Neuronal stem cell (in vitro differentiated cells): Measurements from ENCODE around the gene CUL3.
"Not testable (repeated sequence)": the region's sequence is repeated elsewhere in the genome, so short reads cannot be mapped to it uniquely, and the experiment has no call there.

Source experiments
- DNase-seq: peaks from one replicate; pipeline ENCODE4 v3.0.0-alpha.2; 2013; ENCODE audit warnings: low spot score
- H2AFZ ChIP-seq: one replicate; pipeline ENCODE4 v1.6.1; 2013; ENCODE audit warnings: mild to moderate bottlenecking, low read length, inconsistent platforms
- H2AK5ac ChIP-seq: 2 replicates; pipeline ENCODE4 v1.6.1; 2013; ENCODE audit warnings: low read depth, mild to moderate bottlenecking, inconsistent platforms, low read length, moderate library complexity, mixed read lengths
- H2BK120ac ChIP-seq: 2 replicates; pipeline ENCODE4 v1.6.1; 2013; ENCODE audit warnings: low read depth, mild to moderate bottlenecking, inconsistent platforms, low read length, moderate library complexity, mixed read lengths
- H2BK12ac ChIP-seq: one replicate; pipeline ENCODE4 v1.6.1; 2013; ENCODE audit warnings: low read length, inconsistent platforms
- H2BK15ac ChIP-seq: 2 replicates; pipeline ENCODE4 v1.6.1; 2013; ENCODE audit warnings: mild to moderate bottlenecking, low read length, inconsistent platforms, mixed read lengths
- H2BK5ac ChIP-seq: one replicate; pipeline ENCODE4 v1.6.1; 2013; ENCODE audit warnings: inconsistent platforms, mild to moderate bottlenecking, low read length, moderate library complexity
- H3K14ac ChIP-seq: one replicate; pipeline ENCODE4 v1.6.1; 2013; ENCODE audit warnings: low read length, inconsistent platforms
- H3K18ac ChIP-seq: 2 replicates; pipeline ENCODE4 v1.6.1; 2013; ENCODE audit warnings: low read length, inconsistent platforms
- H3K23ac ChIP-seq: 2 replicates; pipeline ENCODE4 v1.6.1; 2013; ENCODE audit warnings: low read depth, mild to moderate bottlenecking, mixed read lengths, low read length, inconsistent platforms; ENCODE audit not compliant: poor library complexity
- H3K27ac ChIP-seq: replicated peaks from 3 replicates; pipeline ENCODE4 v1.5.1; 2013; ENCODE audit warnings: low read length, inconsistent platforms
- H3K27me3 ChIP-seq, 3 experiments: 2 replicates each; pipeline ENCODE4 v1.6.1; 2013; ENCODE audit warnings: low read length in 3 of 3, mild to moderate bottlenecking in 2 of 3, inconsistent platforms in 1 of 3, low read depth in 1 of 3, mixed read lengths in 1 of 3, moderate library complexity in 1 of 3; ENCODE audit not compliant: control insufficient read depth in 3 of 3, insufficient read depth in 3 of 3
- H3K36me3 ChIP-seq, 2 donors: replicated peaks in 1 of 2; 2 replicates each; pipeline ENCODE4 v1.6.1; 2013; ENCODE audit warnings: low read length in 2 of 2; ENCODE audit not compliant: control insufficient read depth in 2 of 2, insufficient read depth in 2 of 2
- H3K4ac ChIP-seq: 2 replicates; pipeline ENCODE4 v1.6.1; 2013; ENCODE audit warnings: inconsistent platforms, mild to moderate bottlenecking, low read length, moderate library complexity
- H3K4me1 ChIP-seq, 2 donors: 1 replicate in 1 of 2; 2 replicates in 1 of 2; pipeline ENCODE4 v1.6.1; 2013; ENCODE audit warnings: low read length in 2 of 2, low read depth in 1 of 2; ENCODE audit not compliant: control insufficient read depth in 2 of 2, insufficient read depth in 1 of 2
- H3K4me2 ChIP-seq: one replicate; pipeline ENCODE4 v1.6.1; 2013; ENCODE audit warnings: mild to moderate bottlenecking, low read length, inconsistent platforms; ENCODE audit not compliant: insufficient read depth, poor library complexity, severe bottlenecking
- H3K4me3 ChIP-seq, 2 donors: 2 replicates each; pipeline ENCODE4 v1.5.1; 2013; ENCODE audit warnings: low read length in 2 of 2, mild to moderate bottlenecking in 2 of 2, inconsistent platforms in 1 of 2, moderate library complexity in 1 of 2
- H3K79me1 ChIP-seq: one replicate; pipeline ENCODE4 v1.6.1; 2013; ENCODE audit warnings: low read depth, mild to moderate bottlenecking, inconsistent platforms, low read length, moderate library complexity
- H3K9ac ChIP-seq: one replicate; pipeline ENCODE4 v1.6.1; 2013; ENCODE audit warnings: mild to moderate bottlenecking, low read depth, low read length, inconsistent platforms; ENCODE audit not compliant: poor library complexity
- H3K9me3 ChIP-seq, 2 donors: replicated peaks in 1 of 2; 2 replicates each; pipeline versions ENCODE3 to v1.6.1; 2013; ENCODE audit warnings: low read length in 2 of 2, mild to moderate bottlenecking in 2 of 2, inconsistent platforms in 1 of 2, low read depth in 1 of 2, mixed read lengths in 1 of 2, moderate library complexity in 1 of 2; ENCODE audit not compliant: control insufficient read depth in 2 of 2, insufficient read depth in 1 of 2
- H4K8ac ChIP-seq: one replicate; pipeline ENCODE4 v1.6.1; 2013; ENCODE audit warnings: low read depth, mild to moderate bottlenecking, inconsistent platforms, low read length, moderate library complexity
- H4K91ac ChIP-seq: one replicate; pipeline ENCODE4 v1.6.1; 2013; ENCODE audit warnings: low read length, low read depth, mild to moderate bottlenecking, inconsistent platforms; ENCODE audit not compliant: poor library complexity
- WGBS, 2 donors: extraction: QIAGEN DNeasy Blood & Tissue Kit; methylation state at CpG; one replicate each; pipeline ENCODE4 v1.1.7; 2013; ENCODE audit warnings: missing lambda C conversion rate in 2 of 2, mixed read lengths in 1 of 2; ENCODE audit not compliant: insufficient read length in 2 of 2, insufficient replicate concordance in 1 of 2; ENCODE audit errors: extremely low coverage in 2 of 2; 5-methylcytosine and 5-hydroxymethylcytosine counted together

Gene CUL3

DNA sequence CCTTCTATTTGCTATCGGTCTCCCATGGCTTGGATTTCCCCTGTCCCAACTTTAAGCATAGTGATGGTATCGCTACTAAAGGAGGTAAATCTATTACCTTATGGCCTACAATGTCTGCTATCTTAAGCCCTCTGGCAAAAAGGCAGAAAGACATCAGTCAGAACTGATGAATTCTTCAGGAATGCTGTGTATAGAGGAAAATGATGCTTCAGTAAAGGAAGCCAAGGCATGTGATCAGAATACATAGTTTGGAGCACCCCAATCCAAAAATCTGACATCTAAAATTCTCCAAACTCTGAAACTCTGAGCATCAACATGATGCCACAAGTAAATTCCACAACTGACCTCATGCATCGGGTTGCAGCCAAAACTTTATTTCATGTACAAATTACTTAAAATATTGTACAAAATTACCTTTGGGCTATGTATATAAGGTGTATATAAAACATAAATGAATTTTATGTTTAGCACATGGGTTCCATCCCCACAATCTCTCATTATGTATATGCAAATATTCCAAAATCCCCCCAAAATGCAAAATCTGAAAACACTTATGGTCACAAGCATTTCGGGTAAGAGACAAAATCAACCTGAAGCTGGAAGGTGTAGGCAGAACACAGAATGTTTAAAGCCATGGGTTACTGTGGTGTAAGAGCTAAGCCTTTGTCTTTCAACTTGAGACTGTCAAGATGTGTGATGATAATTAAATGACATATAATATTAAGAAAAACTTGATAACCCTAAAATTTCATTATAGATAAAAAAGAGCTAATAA lies 66.2 kb downstream of the CUL3 start:
- no peaks in the 10 kb centered on the region for H3K27me3 ChIP-seq
- H3K14ac ChIP-seq = no peak overlapping the region
- H4K91ac ChIP-seq = no peak overlapping the region
- H3K4ac ChIP-seq = no peak overlapping the region
- no peak overlapping the region for H3K4me2 ChIP-seq
- no peak overlapping the region for H3K9ac ChIP-seq
- H3K27ac ChIP-seq = no peak overlapping the region
- H2BK120ac ChIP-seq = no peak overlapping the region
- H4K8ac ChIP-seq = no peak overlapping the region
- no peak overlapping the region for H3K4me3 ChIP-seq
- no peak for DNase-seq
- H3K9me3 ChIP-seq = no peaks in the 10 kb centered on the region
- H2BK5ac ChIP-seq = no peak overlapping the region
- no peaks in the 10 kb centered on the region for H3K79me1 ChIP-seq
- no peaks in the 10 kb centered on the region for H3K4me1 ChIP-seq
- no peak overlapping the region for H2AFZ ChIP-seq
- H3K23ac ChIP-seq = no peak overlapping the region
- no peak overlapping the region for H3K18ac ChIP-seq
- H3K36me3 ChIP-seq = peaks cover 0 to 29% of the 10 kb centered on the region in 2 donors
- no peak overlapping the region for H2BK12ac ChIP-seq
- no peak overlapping the region for H2AK5ac ChIP-seq
- no CpG with 5 or more reads among the region's 4 CpGs for WGBS, 2 donors
- no peak overlapping the region for H2BK15ac ChIP-seq

GRCh38 chr2:224517963-224518362 lies 67.2 kb downstream of the CUL3 start:
- no peak overlapping the region for H4K91ac ChIP-seq
- H3K18ac ChIP-seq = no peak overlapping the region
- H3K79me1 ChIP-seq = no peaks in the 10 kb centered on the region
- no peak overlapping the region for H3K4ac ChIP-seq
- H3K4me3 ChIP-seq = no peak overlapping the region
- no peak overlapping the region for H2BK120ac ChIP-seq
- H2AK5ac ChIP-seq = no peak overlapping the region
- H3K23ac ChIP-seq = no peak overlapping the region
- no peak overlapping the region for H2BK15ac ChIP-seq
- H3K4me1 ChIP-seq = no peaks in the 10 kb centered on the region
- no peak overlapping the region for H2AFZ ChIP-seq
- H4K8ac ChIP-seq = no peak overlapping the region
- H3K27ac ChIP-seq = no peak overlapping the region
- H3K14ac ChIP-seq = no peak overlapping the region
- no peak overlapping the region for H2BK5ac ChIP-seq
- H3K36me3 ChIP-seq = peaks cover 0 to 31% of the 10 kb centered on the region in 2 donors
- no peak for DNase-seq
- no peak overlapping the region for H2BK12ac ChIP-seq
- H3K4me2 ChIP-seq = no peak overlapping the region
- no peak overlapping the region for H3K9ac ChIP-seq
- H3K27me3 ChIP-seq = no peaks in the 10 kb centered on the region
- no CpG with 5 or more reads among the region's 2 CpGs for WGBS, 2 donors
- no peaks in the 10 kb centered on the region for H3K9me3 ChIP-seq

GRCh38 chr2:224516393-224516792 lies 68.8 kb downstream of the CUL3 start:
- not testable (repeated sequence) for H2AFZ ChIP-seq, H3K4ac ChIP-seq, DNase-seq, H2AK5ac ChIP-seq, H2BK15ac ChIP-seq, H3K14ac ChIP-seq, H3K4me1 ChIP-seq, H3K9ac ChIP-seq, H4K91ac ChIP-seq, H2BK12ac ChIP-seq, H3K18ac ChIP-seq, H3K27ac ChIP-seq, H2BK120ac ChIP-seq, H3K27me3 ChIP-seq, H3K4me3 ChIP-seq, H2BK5ac ChIP-seq, H3K79me1 ChIP-seq, H4K8ac ChIP-seq, H3K9me3 ChIP-seq, H3K23ac ChIP-seq, H3K4me2 ChIP-seq
- WGBS, 2 donors = no CpG with 5 or more reads among the region's 10 CpGs
- H3K36me3 ChIP-seq = peaks cover 0 to 45% of the 10 kb centered on the region in 2 donors

DNA sequence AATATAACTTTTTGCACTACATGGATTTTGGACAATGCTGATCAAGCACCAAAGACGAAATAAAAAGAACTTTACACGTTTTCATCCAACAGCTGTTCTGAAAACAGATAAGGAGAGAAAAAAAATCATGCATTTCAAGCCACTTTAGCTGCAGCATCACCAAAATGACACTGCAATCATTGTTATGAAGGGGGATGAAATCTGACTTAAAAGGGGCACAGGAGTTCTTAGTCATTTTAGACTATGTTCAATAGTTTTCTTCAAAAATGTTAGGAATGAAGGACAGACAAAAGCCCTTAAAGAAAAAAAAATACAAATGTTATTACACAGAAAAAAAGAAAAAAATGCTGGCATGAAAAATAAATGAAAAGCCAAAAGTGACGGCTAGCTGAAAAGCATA lies 71.2 kb downstream of the CUL3 start:
- Histone ChIP-seq H2BK5ac (no peak overlapping the region), H2BK120ac (no peak overlapping the region), H3K79me1 (no peaks in the 10 kb centered on the region), H3K27me3 (no peaks in the 10 kb centered on the region), H3K27ac (no peak overlapping the region), H2BK15ac (no peak overlapping the region), H4K8ac (no peak overlapping the region), H4K91ac (no peak overlapping the region), H3K18ac (no peak overlapping the region), H3K4ac (no peak overlapping the region), H2BK12ac (no peak overlapping the region), H3K4me1 (no peaks in the 10 kb centered on the region), H3K4me2 (no peak overlapping the region), H3K36me3 (peaks cover 0 to 56% of the 10 kb centered on the region in 2 donors), H3K14ac (no peak overlapping the region), H3K9me3 (no peaks in the 10 kb centered on the region), H3K9ac (no peak overlapping the region), H2AFZ (no peak overlapping the region), H3K4me3 (no peak overlapping the region), H3K23ac (no peak overlapping the region), H2AK5ac (no peak overlapping the region)
- DNase-seq = no peak
- no CpG with 5 or more reads among the region's 3 CpGs for WGBS, 2 donors
